GM10248 (cell line): ENCODE data around the gene FRAT2.

Experiments
- CTCF ChIA-PET: fragments of 300-600 bp; sonication (Branson Sonifier 250); formaldehyde crosslinking; extraction: SDS; loops from one replicate; lab custom pipeline; 2021; ENCODE audit warnings: antibody characterized with exemption; lab: Yijun Ruan, JAX
- POLR2A ChIA-PET: fragments of 350-650 bp; sonication (Branson Sonifier 250); formaldehyde crosslinking; extraction: SDS; loops from one replicate; lab custom pipeline; 2020; ENCODE audit warnings: antibody characterized with exemption; lab: Yijun Ruan, JAX
- DNase-seq: peaks from one replicate; pipeline ENCODE4 v3.0.0; 2012; ENCODE audit errors: extremely low spot score
- CTCF ChIP-seq: IDR thresholded peaks from 2 replicates; pipeline ENCODE4 v1.5.1; 2012; ENCODE audit warnings: mild to moderate bottlenecking, low read depth; ENCODE audit errors: extremely low read depth, missing control alignments, control extremely low read depth

Gene FRAT2

GRCh38 chr10:97328646-97329453 is 5.7 kb downstream of the FRAT2 start:
- no peak for DNase-seq
- TF ChIP-seq CTCF = no peak
- POLR2A ChIA-PET = no interaction called here
- CTCF ChIA-PET = interaction anchor here (0.8 to 1.4 kb wide), 2 partner anchors 9 to 50 kb away, joined by 3 to 6 read pairs; partner anchors contain the start of gene FRAT1

- ChIA-PET POLR2A (no interaction called here), CTCF (no interaction called here)
- DNase-seq = no peak
- TF ChIP-seq CTCF = no peak
Observed at GRCh38 chr10:97327348-97328294, 6.9 kb downstream of the FRAT2 start.

- no peak for TF ChIP-seq CTCF
- no peak for DNase-seq
- POLR2A ChIA-PET = no interaction called here
- CTCF ChIA-PET = interaction anchor here (1.5 kb wide), 1 partner anchor 8 kb away, joined by 3 read pairs; no protein-coding TSS in a partner anchor
Observed at GRCh38 chr10:97325754-97326153, 8.8 kb downstream of the FRAT2 start.

- POLR2A ChIA-PET = no interaction called here
- CTCF ChIA-PET = no interaction called here
- no peak for DNase-seq
- TF ChIP-seq CTCF = no peak
Observed at GRCh38 chr10:97323501-97323900, 11.0 kb downstream of the FRAT2 start.

- TF ChIP-seq CTCF = no peak
- ChIA-PET POLR2A (no interaction called here), CTCF (interaction anchor here (1.5 kb wide), 1 partner anchor 9 kb away, joined by 5 read pairs; no protein-coding TSS in a partner anchor)
- DNase-seq = no peak
Observed at GRCh38 chr10:97321804-97322190, 12.7 kb downstream of the FRAT2 start.
